ENCODE data around the gene MPPED1.

GRCh38 chr22:43392385-43392989, 19.3 kb upstream of the MPPED1 start:
- no peak for TF ChIP-seq POLR2AphosphoS5 (IDR thresholded peaks at IDR 0.05)
- TF ChIP-seq CTCF (IDR thresholded peaks at IDR 0.05 in 8 of 11, conservative IDR thresholded peaks at IDR 0.05 in 3 of 11), result no peak
- no peak for TF ChIP-seq POLR2A (IDR thresholded peaks at IDR 0.05)
